DMS153 treated with DMSO at 0.1 percent for 48 hours (cell line): ENCODE results near the gene PPP1R7.
"Not testable (repeated sequence)": the region's sequence is repeated elsewhere in the genome, so short reads cannot be mapped to it uniquely, and the experiment has no call there.

Experiments
- DNase-seq: peaks from one replicate; lab custom pipeline; 2025; ENCODE audit not compliant: unreplicated experiment; lab: John Stamatoyannopoulos, UW

Gene PPP1R7

GRCh38 chr2:241191081-241191480, 40.8 kb downstream of the PPP1R7 start:
- no peak for DNase-seq

GRCh38 chr2:241193271-241193670, 43.0 kb downstream of the PPP1R7 start:
- no peak for DNase-seq

- no peak for DNase-seq
Measured at GRCh38 chr2:241194811-241195210, 44.5 kb downstream of the PPP1R7 start.

- no peak for DNase-seq
Measured at GRCh38 chr2:241195506-241196130, 45.4 kb downstream of the PPP1R7 start.

- not testable (repeated sequence) for DNase-seq
Measured at GRCh38 chr2:241197246-241197645, 47.0 kb downstream of the PPP1R7 start.

GRCh38 chr2:241197947-241198346, 47.7 kb downstream of the PPP1R7 start:
- no peak for DNase-seq

GRCh38 chr2:241198381-241199279, 48.4 kb downstream of the PPP1R7 start:
- no peak for DNase-seq

- DNase-seq: no peak
Measured at GRCh38 chr2:241199286-241199685, 49.0 kb downstream of the PPP1R7 start.

- DNase-seq: no peak
Measured at GRCh38 chr2:241199897-241200821, 49.9 kb downstream of the PPP1R7 start.

- DNase-seq: no peak
Measured at GRCh38 chr2:241200822-241201395, 50.6 kb downstream of the PPP1R7 start.

- DNase-seq: no peak
Measured at GRCh38 chr2:241201445-241202267, 51.4 kb downstream of the PPP1R7 start.

GRCh38 chr2:241202268-241202585, 52.0 kb downstream of the PPP1R7 start:
- no peak for DNase-seq

- no peak for DNase-seq
Measured at GRCh38 chr2:241202681-241203080, 52.4 kb downstream of the PPP1R7 start.

- no peak for DNase-seq
Measured at GRCh38 chr2:241203218-241204009, 53.1 kb downstream of the PPP1R7 start.

GRCh38 chr2:241204010-241204384, 53.7 kb downstream of the PPP1R7 start:
- no peak for DNase-seq

GRCh38 chr2:241204490-241204889, 54.2 kb downstream of the PPP1R7 start:
- DNase-seq: no peak

GRCh38 chr2:241205086-241205485, 54.8 kb downstream of the PPP1R7 start:
- DNase-seq: no peak

- no peak for DNase-seq
Measured at GRCh38 chr2:241207151-241207550, 56.9 kb downstream of the PPP1R7 start.

GRCh38 chr2:241207641-241208040, 57.4 kb downstream of the PPP1R7 start:
- DNase-seq: no peak

- no peak for DNase-seq
Measured at GRCh38 chr2:241208058-241208457, 57.8 kb downstream of the PPP1R7 start.
